ENCODE results near the gene CDC14B.

Gene CDC14B

GRCh38 chr9:96649620-96650324 is 30.1 kb upstream of the CDC14B start:
- no peak for TF ChIP-seq CTCF (conservative IDR thresholded peaks at IDR 0.05; ENCODE audit: low read depth)
- CTCF ChIA-PET: interaction anchor here (0.8 kb wide), 1 partner anchor 322 kb away, joined by 8 read pairs; no protein-coding TSS in a partner anchor
- POLR2A ChIA-PET (ENCODE audit: low non-redundant PET): interaction anchor here (0.6 kb wide), 1 partner anchor 37 kb away, joined by 3 read pairs; no protein-coding TSS in a partner anchor
- H3K27ac ChIP-seq: no peak overlapping the region
- no peak for DNase-seq (ENCODE audit: low spot score)

GRCh38 chr9:96646081-96646991 is 26.7 kb upstream of the CDC14B start:
- ChIA-PET CTCF (interaction anchor here (0.6 kb wide), 2 partner anchors 11 to 21 kb away, joined by 4 to 6 read pairs; no protein-coding TSS in a partner anchor), POLR2A (ENCODE audit: low non-redundant PET) (interaction anchor here (0.7 kb wide), 1 partner anchor 148 kb away, joined by 3 read pairs; no protein-coding TSS in a partner anchor)
- H3K27ac ChIP-seq: peak overlapping the region; percentile 42
- DNase-seq (ENCODE audit: low spot score): no peak
- TF ChIP-seq CTCF (conservative IDR thresholded peaks at IDR 0.05; ENCODE audit: low read depth): no peak

- no peak overlapping the region for H3K27ac ChIP-seq
- ChIA-PET POLR2A (ENCODE audit: low non-redundant PET) (interaction anchor here (0.6 kb wide), 1 partner anchor 210 kb away, joined by 4 read pairs; no protein-coding TSS in a partner anchor), CTCF (no interaction called here)
- no peak for TF ChIP-seq CTCF (conservative IDR thresholded peaks at IDR 0.05; ENCODE audit: low read depth)
- DNase-seq (ENCODE audit: low spot score): no peak
These were observed 24.5 kb upstream of the CDC14B start for GRCh38 chr9:96644137-96644536.

- ChIA-PET CTCF (interaction anchor here (0.6 to 1.3 kb wide), 3 partner anchors 75 to 251 kb away, joined by 3 to 7 read pairs (median 4); no protein-coding TSS in a partner anchor), POLR2A (ENCODE audit: low non-redundant PET) (no interaction called here)
- no peak for TF ChIP-seq CTCF (conservative IDR thresholded peaks at IDR 0.05; ENCODE audit: low read depth)
- H3K27ac ChIP-seq: no peak overlapping the region
- no peak for DNase-seq (ENCODE audit: low spot score)
These were observed 21.9 kb upstream of the CDC14B start for GRCh38 chr9:96641514-96641913.

GRCh38 chr9:96638606-96639364 is 19.1 kb upstream of the CDC14B start:
- CTCF ChIA-PET: interaction anchor here (0.6 kb wide), 1 partner anchor 90 kb away, joined by 4 read pairs; no protein-coding TSS in a partner anchor
- DNase-seq (ENCODE audit: low spot score): no peak
- POLR2A ChIA-PET (ENCODE audit: low non-redundant PET): no interaction called here
- H3K27ac ChIP-seq: no peak overlapping the region
- TF ChIP-seq CTCF (conservative IDR thresholded peaks at IDR 0.05; ENCODE audit: low read depth): no peak

Data from RWPE1 (cell line).